D721Med (cell line): ENCODE data around the gene GPR176.

ENCODE experiments used
- DNase-seq: peaks from one replicate; pipeline ENCODE4 v3.0.0; 2011; ENCODE audit warnings: low spot score; ENCODE audit not compliant: insufficient read length
- FAIRE-seq: peaks from 2 replicates; lab custom pipeline; 2011; peaks lifted over from hg19 to GRCh38; lab: Jason Lieb, UNC
- CTCF ChIP-seq: IDR thresholded peaks from 2 replicates; pipeline ENCODE4 v1.5.1; 2012; ENCODE audit warnings: mild to moderate bottlenecking, control low read depth; ENCODE audit not compliant: insufficient read depth; ENCODE audit errors: missing control alignments

GPR176 gene

GRCh38 chr15:39944726-39945125 is 24.7 kb upstream of the GPR176 start:
- FAIRE-seq (no peak), DNase-seq (no peak)
- TF ChIP-seq CTCF: no peak

- FAIRE-seq (no peak), DNase-seq (no peak)
- no peak for TF ChIP-seq CTCF
These were observed 22.7 kb upstream of the GPR176 start for GRCh38 chr15:39942753-39943150.

- TF ChIP-seq CTCF: no peak
- FAIRE-seq (no peak), DNase-seq (no peak)
These were observed 22.2 kb upstream of the GPR176 start for GRCh38 chr15:39942101-39942752.

- DNase-seq: no peak
- TF ChIP-seq CTCF: no peak
- no peak for FAIRE-seq
These were observed 19.7 kb upstream of the GPR176 start for GRCh38 chr15:39939487-39940452.

- FAIRE-seq (no peak), DNase-seq (no peak)
- TF ChIP-seq CTCF: no peak
These were observed 17.6 kb upstream of the GPR176 start for GRCh38 chr15:39937696-39938095.

- FAIRE-seq: no peak
These were observed 16.6 kb upstream of the GPR176 start for GRCh38 chr15:39936681-39937080.

More at GRCh38 chr15:39936681-39937080, 16.6 kb upstream of the GPR176 start:
- no peak for DNase-seq
- no peak for TF ChIP-seq CTCF
